OCI-LY3 (cell line): Measurements from ENCODE around the gene TTLL11.

Experiments
- H2AFZ ChIP-seq: fragments of 200-600, 300-600 bp; shearing (Covaris generic); 2 replicates; pipeline ENCODE4 v1.6.0; 2014; ENCODE audit warnings: antibody characterized with exemption, low read depth, low read length
- H3K27ac ChIP-seq: fragments of 200-600, 300-600 bp; sonication (generic); 2 replicates; pipeline ENCODE4 v1.5.1; 2014; ENCODE audit warnings: mild to moderate bottlenecking, low read length, moderate library complexity, mixed read lengths
- H3K27me3 ChIP-seq: fragments of 200-600, 300-600 bp; sonication (generic); 2 replicates; pipeline ENCODE4 v1.6.1; 2014; ENCODE audit warnings: low read depth, low read length, mixed read lengths
- H3K36me3 ChIP-seq: fragments of 200-600, 300-600 bp; sonication (generic); replicated peaks from 2 replicates; pipeline ENCODE3; 2014; ENCODE audit warnings: low read depth, low read length, mixed read lengths
- H3K4me1 ChIP-seq: fragments of 300-600, 200-600 bp; sonication (generic); 2 replicates; pipeline ENCODE4 v1.6.1; 2014; ENCODE audit warnings: low read length, mixed read lengths
- H3K4me2 ChIP-seq: fragments of 200-600, 300-600 bp; sonication (generic); 2 replicates; pipeline ENCODE4 v1.6.1; 2014; ENCODE audit warnings: low read length, mixed read lengths
- H3K4me3 ChIP-seq: fragments of 300-600, 200-600 bp; sonication (generic); 2 replicates; pipeline ENCODE4 v1.5.1; 2014; ENCODE audit warnings: antibody characterized with exemption, mild to moderate bottlenecking, low read length, moderate library complexity
- H3K79me2 ChIP-seq: fragments of 300-600, 200-600 bp; shearing (Covaris generic); 2 replicates; pipeline ENCODE4 v1.6.1; 2014; ENCODE audit warnings: mild to moderate bottlenecking, low read length, mixed read lengths
- H3K9ac ChIP-seq: fragments of 300-600, 200-600 bp; shearing (Covaris generic); 2 replicates; pipeline ENCODE4 v1.6.0; 2014; ENCODE audit warnings: mild to moderate bottlenecking, low read length, moderate library complexity
- H3K9me3 ChIP-seq: fragments of 200-600, 300-600 bp; shearing (Covaris generic); 2 replicates; pipeline ENCODE4 v1.6.1; 2014; ENCODE audit warnings: low read length, mixed read lengths; ENCODE audit not compliant: insufficient read depth
- H4K20me1 ChIP-seq: fragments of 200-600, 300-600 bp; sonication (generic); 2 replicates; pipeline ENCODE4 v1.6.1; 2016; ENCODE audit warnings: low read length, mixed read lengths; ENCODE audit not compliant: insufficient read depth
- CTCF ChIP-seq: fragments of 200-600, 300-600 bp; sonication (generic); IDR thresholded peaks from 2 replicates; pipeline ENCODE4 v1.5.1; 2014; ENCODE audit warnings: antibody characterized with exemption, low read length, low read depth
- EZH2phosphoT487 ChIP-seq: fragments of 200-600 bp; shearing (Covaris generic); IDR thresholded peaks from 2 replicates; pipeline ENCODE4 v1.6.1; 2018; ENCODE audit warnings: antibody characterized with exemption, mixed run types, low read depth

Gene TTLL11

DNA sequence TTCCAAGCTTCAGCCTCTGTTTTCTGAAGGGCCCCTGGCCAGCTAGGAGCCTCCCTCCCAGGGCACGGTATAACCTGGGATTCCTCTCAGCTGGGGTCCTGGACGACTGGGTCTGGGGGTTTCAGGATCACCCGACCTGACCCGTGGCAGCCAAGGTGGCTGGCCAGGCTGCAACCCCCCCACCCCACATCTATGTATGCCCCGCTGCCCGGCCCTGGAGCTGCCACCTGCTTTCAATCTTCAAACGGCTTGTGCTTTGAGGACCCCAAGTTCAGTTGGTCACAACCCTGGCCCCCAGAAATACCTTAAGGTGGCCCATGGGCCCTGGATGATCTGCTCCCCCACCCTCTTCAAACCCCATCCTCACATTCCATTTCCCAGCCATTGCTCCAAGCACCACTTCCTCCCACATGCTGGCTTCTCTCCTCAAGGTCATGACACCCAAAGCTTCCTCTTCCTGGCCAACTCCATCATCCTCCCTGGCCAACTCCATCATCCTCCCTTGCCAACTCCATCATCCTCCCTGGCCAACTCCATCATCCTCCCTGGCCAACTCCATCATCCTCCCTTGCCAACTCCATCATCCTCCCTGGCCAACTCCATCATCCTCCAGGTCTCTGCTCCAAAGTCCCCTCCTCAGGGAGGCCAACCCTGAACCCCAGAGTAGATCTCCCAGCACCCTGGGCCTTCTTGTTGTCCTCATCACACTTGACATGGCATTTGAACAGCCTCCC lies 17.2 kb upstream of the TTLL11 start:
- H3K4me3 ChIP-seq = no peak overlapping the region
- H3K4me2 ChIP-seq = no peak overlapping the region
- no peaks in the 10 kb centered on the region for H3K4me1 ChIP-seq
- no peak overlapping the region for H2AFZ ChIP-seq
- H4K20me1 ChIP-seq = no peaks in the 10 kb centered on the region
- peaks cover 13% of the 10 kb centered on the region; the same call in 1 of the 2 replicates for H3K27me3 ChIP-seq
- no peaks in the 10 kb centered on the region for H3K9me3 ChIP-seq
- no peak overlapping the region for H3K9ac ChIP-seq
- H3K27ac ChIP-seq = no peak overlapping the region
- H3K36me3 ChIP-seq = no peaks in the 10 kb centered on the region
- no peaks in the 10 kb centered on the region for H3K79me2 ChIP-seq
- TF ChIP-seq EZH2phosphoT487 (no peak), CTCF (no peak)

- no peaks in the 10 kb centered on the region for H3K36me3 ChIP-seq
- no peaks in the 10 kb centered on the region for H3K9me3 ChIP-seq
- TF ChIP-seq EZH2phosphoT487 = no peak
- no peak for TF ChIP-seq CTCF
- no peaks in the 10 kb centered on the region for H3K4me1 ChIP-seq
- H2AFZ ChIP-seq = no peak overlapping the region
- H4K20me1 ChIP-seq = no peaks in the 10 kb centered on the region
- H3K4me2 ChIP-seq = no peak overlapping the region
- H3K4me3 ChIP-seq = no peak overlapping the region
- H3K27me3 ChIP-seq = 0 out of 2 replicates have a peak, but pooled peaks cover 3% of the 10 kb centered on the region
- H3K27ac ChIP-seq = no peak overlapping the region
- H3K79me2 ChIP-seq = no peaks in the 10 kb centered on the region
- H3K9ac ChIP-seq = no peak overlapping the region
These were observed 16.1 kb upstream of the TTLL11 start for GRCh38 chr9:122109035-122109813.

GRCh38 chr9:122107291-122107805 lies 14.2 kb upstream of the TTLL11 start:
- Histone ChIP-seq H3K79me2 (no peaks in the 10 kb centered on the region), H3K36me3 (no peaks in the 10 kb centered on the region), H3K4me3 (no peak overlapping the region)

More at GRCh38 chr9:122107291-122107805, 14.2 kb upstream of the TTLL11 start:
- Histone ChIP-seq H3K9me3 (no peaks in the 10 kb centered on the region), H3K4me2 (no peak overlapping the region), H3K9ac (no peak overlapping the region), H2AFZ (no peak overlapping the region), H3K4me1 (no peaks in the 10 kb centered on the region), H3K27ac (no peak overlapping the region), H4K20me1 (no peaks in the 10 kb centered on the region), H3K27me3 (no peaks in the 10 kb centered on the region)
- TF ChIP-seq CTCF = no peak
- no peak for TF ChIP-seq EZH2phosphoT487
